A549 (cell line): ENCODE results near the gene CMTM7.

Experiments used
- CHD2 ChIP-seq: fragments of 150-350 bp; IDR thresholded peaks from 2 replicates; pipeline ENCODE4 v1.6.1; 2014; ENCODE audit warnings: low read length; ENCODE audit not compliant: partially characterized antibody
- EP300 ChIP-seq, 2 experiments: fragments of >200 bp; sonication (Bioruptor Twin); formaldehyde crosslinking; IDR thresholded peaks; 2 replicates in 1 of 2; 3 replicates in 1 of 2; pipeline ENCODE4 v1.6.1; 2016 to 2017
- JUNB ChIP-seq: fragments of >200 bp; sonication (Bioruptor Twin); formaldehyde crosslinking; IDR thresholded peaks from 2 replicates; pipeline ENCODE4 v1.6.1; 2016
- MYC ChIP-seq: IDR thresholded peaks from 2 replicates; pipeline ENCODE4 v1.6.1; 2012; ENCODE audit warnings: mild to moderate bottlenecking, inconsistent platforms, low read length, improper control_type of control experiment, borderline replicate concordance
- PHF8 ChIP-seq: fragments of 200-600 bp; sonication (generic); IDR thresholded peaks from 2 replicates; pipeline ENCODE4 v1.6.1; 2016; ENCODE audit warnings: low read depth, mild to moderate bottlenecking, antibody characterized with exemption, moderate library complexity, borderline replicate concordance
- POLR2A ChIP-seq: IDR thresholded peaks from 2 replicates; pipeline ENCODE4 v1.6.1; 2012; ENCODE audit warnings: mild to moderate bottlenecking, low read length
- RFX5 ChIP-seq: fragments of 450-650 bp; IDR thresholded peaks from 2 replicates; pipeline ENCODE4 v1.7.1; 2014; ENCODE audit warnings: antibody characterized with exemption, mild to moderate bottlenecking, moderate library complexity
- TF ChIP-seq, protein P1 (sequence below): fragments of >200 bp; sonication (Bioruptor Twin); formaldehyde crosslinking; IDR thresholded peaks from 3 replicates; pipeline ENCODE4 v1.5.1; 2016
- TF ChIP-seq, protein P2 (sequence below): IDR thresholded peaks from 2 replicates; pipeline ENCODE4 v1.6.1; 2012
- TF ChIP-seq, protein P3 (sequence below): fragments of 450-650 bp; IDR thresholded peaks from 2 replicates; pipeline ENCODE4 v1.6.1; 2014; ENCODE audit warnings: antibody characterized with exemption

DNA sequence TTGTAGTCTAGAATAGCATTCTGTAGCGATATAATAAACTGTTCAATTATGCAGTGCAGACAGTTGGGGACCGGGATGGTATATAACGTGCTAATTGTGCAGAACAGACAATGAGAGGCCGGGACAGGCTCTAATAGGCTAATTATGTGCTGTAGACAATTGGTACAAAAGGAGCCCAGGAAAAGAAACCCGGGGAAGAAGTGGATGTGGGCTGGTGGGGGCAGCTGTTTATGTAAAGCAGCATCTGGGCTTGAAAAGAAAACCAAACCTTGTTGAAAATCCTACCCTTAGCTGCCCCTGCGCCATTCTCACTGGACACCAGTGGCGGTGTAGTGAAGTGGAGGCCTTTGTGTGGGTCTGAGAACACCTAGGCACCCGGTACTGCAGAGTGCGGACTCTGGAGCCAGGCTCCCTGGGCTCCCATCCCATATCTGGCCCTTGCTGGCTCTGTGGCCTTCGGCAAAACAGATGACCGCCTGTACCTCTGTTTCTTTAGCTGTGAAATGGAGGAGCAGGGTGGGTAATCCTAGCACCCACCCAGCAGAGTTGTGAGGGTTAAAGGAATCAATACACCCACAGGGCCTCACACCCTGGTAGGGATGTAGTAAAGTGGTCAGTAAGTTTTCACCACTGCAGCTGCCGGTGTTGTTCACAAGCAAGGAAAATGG lies 59.5 kb downstream of the CMTM7 start:
- TF ChIP-seq, protein P1, sequence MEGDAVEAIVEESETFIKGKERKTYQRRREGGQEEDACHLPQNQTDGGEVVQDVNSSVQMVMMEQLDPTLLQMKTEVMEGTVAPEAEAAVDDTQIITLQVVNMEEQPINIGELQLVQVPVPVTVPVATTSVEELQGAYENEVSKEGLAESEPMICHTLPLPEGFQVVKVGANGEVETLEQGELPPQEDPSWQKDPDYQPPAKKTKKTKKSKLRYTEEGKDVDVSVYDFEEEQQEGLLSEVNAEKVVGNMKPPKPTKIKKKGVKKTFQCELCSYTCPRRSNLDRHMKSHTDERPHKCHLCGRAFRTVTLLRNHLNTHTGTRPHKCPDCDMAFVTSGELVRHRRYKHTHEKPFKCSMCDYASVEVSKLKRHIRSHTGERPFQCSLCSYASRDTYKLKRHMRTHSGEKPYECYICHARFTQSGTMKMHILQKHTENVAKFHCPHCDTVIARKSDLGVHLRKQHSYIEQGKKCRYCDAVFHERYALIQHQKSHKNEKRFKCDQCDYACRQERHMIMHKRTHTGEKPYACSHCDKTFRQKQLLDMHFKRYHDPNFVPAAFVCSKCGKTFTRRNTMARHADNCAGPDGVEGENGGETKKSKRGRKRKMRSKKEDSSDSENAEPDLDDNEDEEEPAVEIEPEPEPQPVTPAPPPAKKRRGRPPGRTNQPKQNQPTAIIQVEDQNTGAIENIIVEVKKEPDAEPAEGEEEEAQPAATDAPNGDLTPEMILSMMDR, result no peak
- no peak for TF ChIP-seq JUNB
- no peak for TF ChIP-seq CHD2
- no peak for TF ChIP-seq EP300 (IDR thresholded peaks at IDR 0.05)
- no peak for TF ChIP-seq PHF8
- TF ChIP-seq, protein P2, sequence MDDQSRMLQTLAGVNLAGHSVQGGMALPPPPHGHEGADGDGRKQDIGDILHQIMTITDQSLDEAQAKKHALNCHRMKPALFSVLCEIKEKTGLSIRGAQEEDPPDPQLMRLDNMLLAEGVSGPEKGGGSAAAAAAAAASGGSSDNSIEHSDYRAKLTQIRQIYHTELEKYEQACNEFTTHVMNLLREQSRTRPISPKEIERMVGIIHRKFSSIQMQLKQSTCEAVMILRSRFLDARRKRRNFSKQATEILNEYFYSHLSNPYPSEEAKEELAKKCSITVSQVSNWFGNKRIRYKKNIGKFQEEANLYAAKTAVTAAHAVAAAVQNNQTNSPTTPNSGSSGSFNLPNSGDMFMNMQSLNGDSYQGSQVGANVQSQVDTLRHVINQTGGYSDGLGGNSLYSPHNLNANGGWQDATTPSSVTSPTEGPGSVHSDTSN, result no peak
- TF ChIP-seq, protein P3, sequence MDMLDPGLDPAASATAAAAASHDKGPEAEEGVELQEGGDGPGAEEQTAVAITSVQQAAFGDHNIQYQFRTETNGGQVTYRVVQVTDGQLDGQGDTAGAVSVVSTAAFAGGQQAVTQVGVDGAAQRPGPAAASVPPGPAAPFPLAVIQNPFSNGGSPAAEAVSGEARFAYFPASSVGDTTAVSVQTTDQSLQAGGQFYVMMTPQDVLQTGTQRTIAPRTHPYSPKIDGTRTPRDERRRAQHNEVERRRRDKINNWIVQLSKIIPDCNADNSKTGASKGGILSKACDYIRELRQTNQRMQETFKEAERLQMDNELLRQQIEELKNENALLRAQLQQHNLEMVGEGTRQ, result no peak
- TF ChIP-seq POLR2A, result no peak
- TF ChIP-seq MYC, result no peak
- no peak for TF ChIP-seq RFX5
